GM12878 (cell line): ENCODE measurements around the gene ASAP3.

Source experiments
- CBX5 ChIP-seq: sonication (generic); IDR thresholded peaks from 2 replicates; pipeline ENCODE4 v1.6.1; 2016; ENCODE audit warnings: low read depth, moderate library complexity, mild to moderate bottlenecking, inconsistent platforms
- CTCF ChIP-seq, 3 experiments: IDR thresholded peaks in 2 of 3; conservative IDR thresholded peaks in 1 of 3; 2 replicates each; pipeline ENCODE4 v1.5.1; 2011; ENCODE audit warnings: low read depth in 3 of 3, low read length in 3 of 3, mild to moderate bottlenecking in 3 of 3, control low read depth in 2 of 3, moderate library complexity in 2 of 3, inconsistent platforms in 1 of 3, mixed read lengths in 1 of 3; ENCODE audit not compliant: control insufficient read depth in 2 of 3, insufficient read depth in 1 of 3; ENCODE audit errors: extremely low read depth in 1 of 3
- EP300 ChIP-seq, 2 experiments: fragments of 150-350 bp in 1 of 2; IDR thresholded peaks; 2 replicates each; pipeline ENCODE4 v1.6.1; 2011 to 2012; ENCODE audit warnings: low read depth in 2 of 2, low read length in 2 of 2, borderline replicate concordance in 1 of 2, improper control_type of control experiment in 1 of 2, inconsistent platforms in 1 of 2; ENCODE audit not compliant: control insufficient read depth in 1 of 2
- HDGF ChIP-seq: fragments of 450-650 bp; IDR thresholded peaks from 2 replicates; pipeline ENCODE4 v1.6.1; 2016; ENCODE audit warnings: antibody characterized with exemption
- MXI1 ChIP-seq: fragments of 150-350 bp; IDR thresholded peaks from 2 replicates; pipeline ENCODE4 v1.6.1; 2011; ENCODE audit warnings: low read depth, mild to moderate bottlenecking, inconsistent platforms, low read length, improper control_type of control experiment
- NFYA ChIP-seq: IDR thresholded peaks from 2 replicates; pipeline ENCODE4 v1.6.1; 2011; ENCODE audit warnings: low read depth, mild to moderate bottlenecking, low read length, improper control_type of control experiment, borderline replicate concordance
- NKRF ChIP-seq: fragments of 450-650 bp; conservative IDR thresholded peaks from 2 replicates; pipeline ENCODE4 v1.6.1; 2017; ENCODE audit warnings: mild to moderate bottlenecking, moderate library complexity
- NR2C2 ChIP-seq: IDR thresholded peaks from 2 replicates; pipeline ENCODE4 v1.6.1; 2011; ENCODE audit warnings: borderline replicate concordance, low read depth; ENCODE audit not compliant: control insufficient read depth, insufficient read length
- RCOR1 ChIP-seq: conservative IDR thresholded peaks from 2 replicates; pipeline ENCODE4 v1.6.1; 2012; ENCODE audit warnings: low read depth, low read length, improper control_type of control experiment
- RFX5 ChIP-seq: IDR thresholded peaks from 2 replicates; pipeline ENCODE4 v1.6.1; 2011; ENCODE audit warnings: low read depth, low read length, improper control_type of control experiment

GRCh38 chr1:23475134-23475628, 8.8 kb downstream of the ASAP3 start:
- TF ChIP-seq CTCF (IDR thresholded peaks at IDR 0.05 in 2 of 3, conservative IDR thresholded peaks at IDR 0.05 in 1 of 3; ENCODE audit: control insufficient read depth in 2 of 3, extremely low read depth in 1 of 3, insufficient read depth in 1 of 3, low read depth in 3 of 3, low read length in 3 of 3) (no peak), NR2C2 (no peak), NKRF (no peak), HDGF (no peak), RCOR1 (no peak), MXI1 (no peak), CBX5 (no peak), RFX5 (no peak), NFYA (no peak), EP300 (IDR thresholded peaks at IDR 0.05; ENCODE audit: borderline replicate concordance in 1 of 2, control insufficient read depth in 1 of 2, low read depth in 2 of 2, low read length in 2 of 2) (no peak)
